ENCODE results near the gene RPUSD2. TPM values are rescaled to one million over a fixed set of nuclear protein-coding genes. Genes with fewer than 3 reads are reported as not detected.

The RPUSD2 gene
- total and polyA plus RNA-seq, 4 donors = 5.2 to 9.4 (median 8.2) TPM

GRCh38 chr15:40618023-40618422, 48.9 kb downstream of the RPUSD2 start:
- TF ChIP-seq CTCF (IDR thresholded peaks at IDR 0.05; ENCODE audit: control extremely low read depth, extremely low read depth) = no peak
- Histone ChIP-seq H3K27ac (ENCODE audit: low read depth in 1 of 2, low read length in 1 of 2) (no peak overlapping the region), H3K4me3 (no peak overlapping the region), H3K36me3 (ENCODE audit: control insufficient read depth in 4 of 4, insufficient read depth in 4 of 4, low read length in 4 of 4) (no peaks in the 10 kb centered on the region), H3K9ac (ENCODE audit: insufficient read depth in 1 of 2, low read length in 2 of 2) (no peak overlapping the region), H3K27me3 (ENCODE audit: control insufficient read depth in 3 of 3, insufficient read depth in 3 of 3, low read length in 2 of 3) (no peaks in the 10 kb centered on the region), H3K4me1 (ENCODE audit: control insufficient read depth in 5 of 5, insufficient read depth in 5 of 5, low read length in 5 of 5) (no peaks in the 10 kb centered on the region), H3K9me3 (ENCODE audit: control insufficient read depth in 4 of 4, insufficient read depth in 3 of 4, low read length in 3 of 4) (no peaks in the 10 kb centered on the region)
- 39 to 55% methylated on average over 2 of the region's 2 CpGs for WGBS, 2 donors
- ATAC-seq (ENCODE audit: insufficient read depth, low FRiP score) = no peak
- no peak for DNase-seq

GRCh38 chr15:40618906-40619305, 49.8 kb downstream of the RPUSD2 start:
- no peak for DNase-seq
- no peak for ATAC-seq (ENCODE audit: insufficient read depth, low FRiP score)
- no peak for TF ChIP-seq CTCF (IDR thresholded peaks at IDR 0.05; ENCODE audit: control extremely low read depth, extremely low read depth)
- Histone ChIP-seq H3K27ac (ENCODE audit: low read depth in 1 of 2, low read length in 1 of 2) (no peak overlapping the region), H3K4me1 (ENCODE audit: control insufficient read depth in 5 of 5, insufficient read depth in 5 of 5, low read length in 5 of 5) (no peaks in the 10 kb centered on the region), H3K4me3 (no peak overlapping the region), H3K36me3 (ENCODE audit: control insufficient read depth in 4 of 4, insufficient read depth in 4 of 4, low read length in 4 of 4) (no peaks in the 10 kb centered on the region), H3K27me3 (ENCODE audit: control insufficient read depth in 3 of 3, insufficient read depth in 3 of 3, low read length in 2 of 3) (no peaks in the 10 kb centered on the region), H3K9ac (ENCODE audit: insufficient read depth in 1 of 2, low read length in 2 of 2) (no peak overlapping the region), H3K9me3 (ENCODE audit: control insufficient read depth in 4 of 4, insufficient read depth in 3 of 4, low read length in 3 of 4) (no peaks in the 10 kb centered on the region)

GRCh38 chr15:40623361-40623760, 54.3 kb downstream of the RPUSD2 start:
- no peak for ATAC-seq (ENCODE audit: insufficient read depth, low FRiP score)
- no peak overlapping the region for H3K4me3 ChIP-seq

More at GRCh38 chr15:40623361-40623760, 54.3 kb downstream of the RPUSD2 start:
- no peak for DNase-seq
- no peaks in the 10 kb centered on the region for H3K4me1 ChIP-seq (ENCODE audit: control insufficient read depth in 5 of 5, insufficient read depth in 5 of 5, low read length in 5 of 5)
- H3K9me3 ChIP-seq (ENCODE audit: control insufficient read depth in 4 of 4, insufficient read depth in 3 of 4, low read length in 3 of 4) = no peaks in the 10 kb centered on the region
- no peak overlapping the region for H3K9ac ChIP-seq (ENCODE audit: insufficient read depth in 1 of 2, low read length in 2 of 2)
- WGBS, 2 donors = 95 to 98% methylated on average over 2 of the region's 2 CpGs
- H3K36me3 ChIP-seq (ENCODE audit: control insufficient read depth in 4 of 4, insufficient read depth in 4 of 4, low read length in 4 of 4) = no peaks in the 10 kb centered on the region
- H3K27ac ChIP-seq (ENCODE audit: low read depth in 1 of 2, low read length in 1 of 2) = no peak overlapping the region
- no peaks in the 10 kb centered on the region for H3K27me3 ChIP-seq (ENCODE audit: control insufficient read depth in 3 of 3, insufficient read depth in 3 of 3, low read length in 2 of 3)
- no peak for TF ChIP-seq CTCF (IDR thresholded peaks at IDR 0.05; ENCODE audit: control extremely low read depth, extremely low read depth)

Small RNA genes within 50 kb of the gene (small RNA-seq; reads per million reads assigned to genes)
- not detected for gene RF00017 (ENCODE audit: low replicate concordance)
- not detected for gene RN7SL376P (ENCODE audit: low replicate concordance)
- not detected for gene RNU6-516P (ENCODE audit: low replicate concordance)

Other genes with a start within 250 kb of the RPUSD2 start
- 10 to 100 TPM; 12.8 to 31.1 TPM for gene INAFM2, start 245.6 kb upstream of the RPUSD2 start, total RNA-seq
- gene INAFM2, start 245.6 kb upstream of the RPUSD2 start, polyA plus RNA-seq = 10 to 100 TPM; 18.4 to 19.7 TPM
- 10 to 100 TPM in 1 of 2 donors, 1 to 10 TPM in 1; 4.4 to 42.1 TPM for gene CCDC9B, start 228.4 kb upstream of the RPUSD2 start, total RNA-seq
- gene CCDC9B, start 228.4 kb upstream of the RPUSD2 start, polyA plus RNA-seq = 10 to 100 TPM in 1 of 2 donors, 1 to 10 TPM in 1; 7.0 to 22.8 TPM
- not detected for gene PHGR1, start 218.3 kb upstream of the RPUSD2 start, total RNA-seq
- 1 to 10 TPM in 1 of 2 donors, under 1 TPM in 1; 0.84 to 1.0 TPM for gene PHGR1, start 218.3 kb upstream of the RPUSD2 start, polyA plus RNA-seq
- 1 to 10 TPM in 1 of 2 donors, under 1 TPM in 1; 0.23 to 1.3 TPM for gene DISP2, start 211.1 kb upstream of the RPUSD2 start, total RNA-seq
- gene DISP2, start 211.1 kb upstream of the RPUSD2 start, polyA plus RNA-seq = 1 to 10 TPM in 1 of 2 donors, under 1 TPM in 1; 0.06 to 2.5 TPM
- gene KNSTRN, start 186.6 kb upstream of the RPUSD2 start, total RNA-seq = 10 to 100 TPM; 14.8 to 16.6 TPM
- 10 to 100 TPM in 1 of 2 donors, 1 to 10 TPM in 1; 7.5 to 13.2 TPM for gene KNSTRN, start 186.6 kb upstream of the RPUSD2 start, polyA plus RNA-seq
- gene IVD, start 163.5 kb upstream of the RPUSD2 start, total RNA-seq = 10 to 100 TPM; 51.0 to 87.8 TPM
- 10 to 100 TPM; 41.4 to 47.6 TPM for gene IVD, start 163.5 kb upstream of the RPUSD2 start, polyA plus RNA-seq
- 10 to 100 TPM; 11.3 to 28.1 TPM for gene BAHD1, start 128.3 kb upstream of the RPUSD2 start, total RNA-seq
- gene BAHD1, start 128.3 kb upstream of the RPUSD2 start, polyA plus RNA-seq = 10 to 100 TPM; 12.8 to 14.5 TPM
- gene CHST14, start 98.3 kb upstream of the RPUSD2 start, total RNA-seq = 10 to 100 TPM; 13.6 to 20.0 TPM
- 10 to 100 TPM in 1 of 2 donors, 1 to 10 TPM in 1; 9.8 to 10.4 TPM for gene CHST14, start 98.3 kb upstream of the RPUSD2 start, polyA plus RNA-seq
- 10 to 100 TPM; 24.5 to 31.8 TPM for gene CCDC32, start 4.3 kb upstream of the RPUSD2 start, total RNA-seq
- gene CCDC32, start 4.3 kb upstream of the RPUSD2 start, polyA plus RNA-seq = 10 to 100 TPM; 29.3 to 31.2 TPM
- gene KNL1, start 24.9 kb downstream of the RPUSD2 start, total RNA-seq = 1 to 10 TPM in 1 of 2 donors, under 1 TPM in 1; 0.95 to 5.4 TPM
- gene KNL1, start 24.9 kb downstream of the RPUSD2 start, polyA plus RNA-seq = under 1 TPM; 0.45 to 0.53 TPM
- gene RAD51, start 125.9 kb downstream of the RPUSD2 start, total RNA-seq = 1 to 10 TPM; 1.3 to 2.2 TPM
- 1 to 10 TPM in 1 of 2 donors, under 1 TPM in 1; 0.95 to 1.2 TPM for gene RAD51, start 125.9 kb downstream of the RPUSD2 start, polyA plus RNA-seq
- gene RMDN3, start 186.0 kb downstream of the RPUSD2 start, total RNA-seq = 10 to 100 TPM; 20.9 to 94.4 TPM
- gene RMDN3, start 186.0 kb downstream of the RPUSD2 start, polyA plus RNA-seq = 10 to 100 TPM; 34.1 to 52.1 TPM
- 10 to 100 TPM; 12.5 to 85.5 TPM for gene GCHFR, start 194.8 kb downstream of the RPUSD2 start, total RNA-seq
- gene GCHFR, start 194.8 kb downstream of the RPUSD2 start, polyA plus RNA-seq = 100 to 1,000 TPM in 1 of 2 donors, 10 to 100 TPM in 1; 53.8 to 125 TPM
- gene C15orf62, start 200.7 kb downstream of the RPUSD2 start, total RNA-seq = under 1 TPM; 0.34 to 0.58 TPM
- gene C15orf62, start 200.7 kb downstream of the RPUSD2 start, polyA plus RNA-seq = 1 to 10 TPM in 1 of 2 donors, under 1 TPM in 1; 0.87 to 1.5 TPM
- 10 to 100 TPM; 23.0 to 25.0 TPM for gene ZFYVE19, start 237.8 kb downstream of the RPUSD2 start, total RNA-seq
- gene ZFYVE19, start 237.8 kb downstream of the RPUSD2 start, polyA plus RNA-seq = 10 to 100 TPM; 17.3 to 19.4 TPM
- gene DNAJC17, start 238.2 kb downstream of the RPUSD2 start, total RNA-seq = 10 to 100 TPM; 36.5 to 39.8 TPM
- 10 to 100 TPM; 48.3 to 76.5 TPM for gene DNAJC17, start 238.2 kb downstream of the RPUSD2 start, polyA plus RNA-seq